SK-N-SH (cell line): ENCODE data around the gene AIFM3. TPM values are rescaled to one million over a fixed set of nuclear protein-coding genes. Genes with fewer than 3 reads are reported as not detected.

Experiments
- CTCF ChIA-PET: fragments of 300-600, 350-600 bp; formaldehyde crosslinking; extraction: SDS; loops from one replicate; lab custom pipeline; 2021; lab: Yijun Ruan, JAX
- POLR2A ChIA-PET: fragments of 350-600 bp; sonication (Branson Sonifier 250); formaldehyde crosslinking; extraction: SDS; loops from one replicate; lab custom pipeline; 2020; ENCODE audit warnings: antibody characterized with exemption, inconsistent platforms; lab: Yijun Ruan, JAX
- DNase-seq: peaks from one replicate; pipeline ENCODE4 v3.0.0; 2012
- H2AFZ ChIP-seq: fragments of 200-600 bp; sonication (generic); 2 replicates; pipeline ENCODE4 v1.8.1; 2016; ENCODE audit warnings: antibody characterized with exemption, mild to moderate bottlenecking, low read depth
- H3F3A ChIP-seq: fragments of 200-600 bp; sonication (generic); replicated peaks from 2 replicates; pipeline ENCODE3; 2016; ENCODE audit warnings: antibody characterized with exemption, mild to moderate bottlenecking; ENCODE audit not compliant: insufficient read depth
- H3K27ac ChIP-seq, 2 experiments: fragments of 200-500 bp in 1 of 2; fragments of 200-600 bp in 1 of 2; sonication (Bioruptor generic) in 1 of 2; sonication (generic), shearing (Covaris generic) in 1 of 2; 2 replicates each; pipeline versions ENCODE4 v1.5.1 to v1.6.1; 2014 to 2016; ENCODE audit warnings: low read depth in 2 of 2, inconsistent platforms in 1 of 2, low read length in 1 of 2, mild to moderate bottlenecking in 1 of 2, mixed read lengths in 1 of 2
- H3K27me3 ChIP-seq: fragments of 200-600 bp; sonication (generic), shearing (Covaris generic); 2 replicates; pipeline ENCODE4 v1.6.1; 2016; ENCODE audit warnings: mixed run types; ENCODE audit not compliant: insufficient read depth
- H3K36me3 ChIP-seq, 2 experiments: fragments of 200-500 bp in 1 of 2; fragments of 200-600 bp in 1 of 2; sonication (Bioruptor generic) in 1 of 2; sonication (generic) in 1 of 2; replicated peaks in 1 of 2; 2 replicates each; pipeline versions ENCODE3 to v1.5.1; 2014 to 2016; ENCODE audit warnings: low read length in 1 of 2, mild to moderate bottlenecking in 1 of 2; ENCODE audit not compliant: insufficient read depth in 2 of 2, control insufficient read depth in 1 of 2
- H3K4me1 ChIP-seq, 2 experiments: fragments of 200-500 bp in 1 of 2; fragments of 200-600 bp in 1 of 2; sonication (Bioruptor generic) in 1 of 2; sonication (generic), shearing (Covaris generic) in 1 of 2; 2 replicates each; pipeline versions ENCODE4 v1.5.1 to v1.6.1; 2014 to 2016; ENCODE audit warnings: low read depth in 1 of 2, low read length in 1 of 2, mixed run types in 1 of 2; ENCODE audit not compliant: insufficient read depth in 2 of 2, control insufficient read depth in 1 of 2
- H3K4me2 ChIP-seq: fragments of 200-600 bp; sonication (generic), shearing (Covaris generic); 2 replicates; pipeline ENCODE4 v1.6.1; 2017; ENCODE audit warnings: mixed run types
- H3K4me3 ChIP-seq, 2 experiments: fragments of 200-500 bp in 1 of 2; fragments of 200-600 bp in 1 of 2; sonication (Bioruptor generic) in 1 of 2; sonication (generic), shearing (Covaris generic) in 1 of 2; 2 replicates each; pipeline versions ENCODE4 v1.5.1 to v1.8.1; 2014 to 2016; ENCODE audit warnings: low read depth in 2 of 2, inconsistent platforms in 1 of 2, low read length in 1 of 2, mild to moderate bottlenecking in 1 of 2, mixed read lengths in 1 of 2, moderate library complexity in 1 of 2
- H3K79me2 ChIP-seq: fragments of 200-600 bp; sonication (generic); 2 replicates; pipeline ENCODE4 v1.8.1; 2017; ENCODE audit warnings: mild to moderate bottlenecking; ENCODE audit not compliant: insufficient read depth
- H3K9ac ChIP-seq: fragments of 200-600 bp; sonication (generic); 2 replicates; pipeline ENCODE4 v1.6.1; 2017; ENCODE audit warnings: mixed run types
- H3K9me2 ChIP-seq: fragments of 200-600 bp; sonication (generic); 2 replicates; pipeline ENCODE4 v1.6.1; 2017; ENCODE audit warnings: mixed run types
- H3K9me3 ChIP-seq: fragments of 200-600 bp; sonication (generic); 2 replicates; pipeline ENCODE4 v1.6.1; 2017; ENCODE audit warnings: mixed run types, mild to moderate bottlenecking, moderate library complexity
- H4K20me1 ChIP-seq: fragments of 200-600 bp; sonication (generic); 2 replicates; pipeline ENCODE4 v1.6.1; 2017; ENCODE audit warnings: mild to moderate bottlenecking, mixed run types; ENCODE audit not compliant: insufficient read depth
- EZH2phosphoT487 ChIP-seq: fragments of 200-600 bp; sonication (generic); IDR thresholded peaks from 2 replicates; pipeline ENCODE4 v1.6.1; 2017; ENCODE audit warnings: low read depth, mixed run types, mild to moderate bottlenecking, antibody characterized with exemption, moderate library complexity, borderline replicate concordance
- FOSL2 ChIP-seq: IDR thresholded peaks from 2 replicates; pipeline ENCODE4 v1.4.0; 2012; ENCODE audit warnings: low read depth, mild to moderate bottlenecking, moderate library complexity, borderline replicate concordance
- IRF3 ChIP-seq: fragments of 150-350 bp; IDR thresholded peaks from 2 replicates; pipeline ENCODE4 v1.6.1; 2016; ENCODE audit warnings: mild to moderate bottlenecking, low read depth, low read length
- MAX ChIP-seq: IDR thresholded peaks from 2 replicates; pipeline ENCODE4 v1.4.0; 2012; ENCODE audit warnings: low read depth
- MEF2A ChIP-seq: IDR thresholded peaks from 2 replicates; pipeline ENCODE4 v1.4.0; 2012; ENCODE audit warnings: low read depth, borderline replicate concordance
- NFIC ChIP-seq: IDR thresholded peaks from 2 replicates; pipeline ENCODE4 v1.4.0; 2012; ENCODE audit warnings: borderline replicate concordance
- PBX3 ChIP-seq: IDR thresholded peaks from 2 replicates; pipeline ENCODE4; 2012
- RAD21 ChIP-seq: IDR thresholded peaks from 2 replicates; pipeline ENCODE4 v1.6.1; 2012; ENCODE audit warnings: mild to moderate bottlenecking, low read length
- SMC3 ChIP-seq: IDR thresholded peaks from 2 replicates; pipeline ENCODE4 v1.6.1; 2012; ENCODE audit warnings: low read depth, low read length, improper control_type of control experiment
- TAF1 ChIP-seq: IDR thresholded peaks from 2 replicates; pipeline ENCODE4 v1.6.1; 2012; ENCODE audit warnings: low read depth, mild to moderate bottlenecking, low read length, moderate library complexity, borderline replicate concordance
- TCF12 ChIP-seq: IDR thresholded peaks from 2 replicates; pipeline ENCODE4 v1.4.0; 2012
- TEAD4 ChIP-seq: IDR thresholded peaks from 2 replicates; pipeline ENCODE4 v1.4.0; 2012; ENCODE audit warnings: mild to moderate bottlenecking, borderline replicate concordance; ENCODE audit not compliant: insufficient read depth
- WGBS: methylation state at CpG from one replicate; pipeline ENCODE4 v1.1.6; 2017; ENCODE audit warnings: low lambda C conversion rate; 5-methylcytosine and 5-hydroxymethylcytosine counted together
- polyA plus RNA-seq, 3 experiments: library from polyadenylated mRNA; depleted of rRNA; stranded (reverse); fragments of >200 nt; gene quantifications; 2 replicates each; pipeline ENCODE4 v1.2.3, GENCODE V29; 2012
- TF ChIP-seq, protein P1 (sequence below): fragments of 150-350 bp; IDR thresholded peaks from 2 replicates; pipeline ENCODE4 v1.6.1; 2017; ENCODE audit warnings: antibody characterized with exemption, low read length, low read depth, borderline replicate concordance
- TF ChIP-seq, protein P2 (sequence below): IDR thresholded peaks from 2 replicates; pipeline ENCODE4 v1.4.0; 2012; ENCODE audit warnings: low read depth, borderline replicate concordance

Gene AIFM3
- polyA plus RNA-seq, 1 of the 3 experiments (the other 2 are of a cell fraction): 1.7 TPM

DNA sequence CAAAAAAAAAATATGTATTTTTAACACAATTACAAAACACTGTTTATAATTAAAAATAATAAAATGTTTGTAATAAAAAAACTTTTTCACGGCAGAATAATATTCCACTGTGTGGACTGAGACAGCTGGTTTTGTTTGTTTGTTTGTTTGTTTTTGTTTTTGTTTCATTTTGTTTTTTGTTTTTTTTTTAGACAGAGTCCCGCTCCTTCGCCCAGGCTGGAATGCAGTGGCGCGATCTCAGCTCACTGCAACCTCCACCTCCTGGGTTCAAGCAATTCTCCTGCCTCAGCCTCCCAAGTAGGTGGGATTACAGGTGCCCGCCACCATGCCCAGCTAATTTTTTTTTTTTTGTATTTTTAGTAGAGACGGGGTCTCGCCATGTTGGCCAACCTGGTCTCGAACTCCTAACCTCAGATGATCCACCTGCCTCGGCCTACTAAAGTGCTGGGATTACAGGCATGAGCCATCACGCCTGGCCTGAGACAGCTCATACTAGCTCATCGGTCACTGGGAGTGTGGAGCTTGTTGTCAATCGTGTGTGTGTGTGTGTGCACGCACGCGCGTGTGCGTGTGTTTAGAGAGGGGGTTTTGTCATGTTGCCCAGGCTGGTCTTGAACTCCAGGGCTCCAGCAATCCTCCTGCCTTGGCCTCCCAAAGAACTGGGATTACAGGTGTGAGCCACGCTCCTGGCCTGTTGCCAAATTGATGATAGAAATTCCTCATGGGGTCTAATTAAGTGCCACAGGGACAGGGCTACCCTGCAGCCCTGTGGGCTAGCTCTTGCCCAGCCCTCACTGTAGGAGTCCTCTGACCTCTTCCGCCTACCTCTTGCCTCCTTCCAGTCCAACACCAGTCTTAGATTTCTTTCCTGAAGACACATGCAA is 7.2 kb upstream of the AIFM3 start:
- TF ChIP-seq, protein P1, sequence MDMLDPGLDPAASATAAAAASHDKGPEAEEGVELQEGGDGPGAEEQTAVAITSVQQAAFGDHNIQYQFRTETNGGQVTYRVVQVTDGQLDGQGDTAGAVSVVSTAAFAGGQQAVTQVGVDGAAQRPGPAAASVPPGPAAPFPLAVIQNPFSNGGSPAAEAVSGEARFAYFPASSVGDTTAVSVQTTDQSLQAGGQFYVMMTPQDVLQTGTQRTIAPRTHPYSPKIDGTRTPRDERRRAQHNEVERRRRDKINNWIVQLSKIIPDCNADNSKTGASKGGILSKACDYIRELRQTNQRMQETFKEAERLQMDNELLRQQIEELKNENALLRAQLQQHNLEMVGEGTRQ: no peak
- TF ChIP-seq EZH2phosphoT487: no peak
- no peak for TF ChIP-seq TCF12
- no peak for TF ChIP-seq MAX
- TF ChIP-seq, protein P2, sequence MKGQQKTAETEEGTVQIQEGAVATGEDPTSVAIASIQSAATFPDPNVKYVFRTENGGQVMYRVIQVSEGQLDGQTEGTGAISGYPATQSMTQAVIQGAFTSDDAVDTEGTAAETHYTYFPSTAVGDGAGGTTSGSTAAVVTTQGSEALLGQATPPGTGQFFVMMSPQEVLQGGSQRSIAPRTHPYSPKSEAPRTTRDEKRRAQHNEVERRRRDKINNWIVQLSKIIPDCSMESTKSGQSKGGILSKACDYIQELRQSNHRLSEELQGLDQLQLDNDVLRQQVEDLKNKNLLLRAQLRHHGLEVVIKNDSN: no peak
- TF ChIP-seq RAD21: no peak
- TF ChIP-seq NFIC: no peak
- TF ChIP-seq SMC3: no peak
- TF ChIP-seq PBX3: no peak
- TF ChIP-seq FOSL2: no peak
- no peak for TF ChIP-seq MEF2A
- TF ChIP-seq TEAD4: no peak
- no peak for TF ChIP-seq TAF1
- no peak for TF ChIP-seq IRF3
- POLR2A ChIA-PET: interaction anchor here (0.6 to 0.8 kb wide), 2 partner anchors 82 to 156 kb away, joined by 3 to 5 read pairs; no protein-coding TSS in a partner anchor
- CTCF ChIA-PET: interaction anchor here (2.0 to 7.0 kb wide), 3 partner anchors 14 to 74 kb away, joined by 5 to 44 read pairs (median 15); no protein-coding TSS in a partner anchor

More for the DNA sequence above, 7.2 kb upstream of the AIFM3 start:
- 94% methylated on average over 20 of the region's 20 CpGs for WGBS
- no peaks in the 10 kb centered on the region for H3K79me2 ChIP-seq
- no peak overlapping the region for H3K9ac ChIP-seq
- H3K4me1 ChIP-seq: peaks cover 0 to 12% of the 10 kb centered on the region in 2 experiments; a peak in 1 of 4 replicates
- H3K36me3 ChIP-seq: no peaks in the 10 kb centered on the region
- no peaks in the 10 kb centered on the region for H4K20me1 ChIP-seq
- no peak for DNase-seq
- no peaks in the 10 kb centered on the region for H3K9me3 ChIP-seq
- H3K4me2 ChIP-seq: no peak overlapping the region
- no peak overlapping the region for H2AFZ ChIP-seq
- no peaks in the 10 kb centered on the region for H3F3A ChIP-seq
- no peak overlapping the region for H3K27ac ChIP-seq
- H3K4me3 ChIP-seq: no peak overlapping the region
- no peaks in the 10 kb centered on the region for H3K27me3 ChIP-seq
- H3K9me2 ChIP-seq: no peaks in the 10 kb centered on the region
